GM19455 (cell line): Measurements from ENCODE around the gene HTRA3.

Source experiments
- ATAC-seq: cut with Tn5 transposase; IDR thresholded peaks from one replicate; pipeline ENCODE4 v1.9.1; 2021; ENCODE audit not compliant: unreplicated experiment

Gene HTRA3

DNA sequence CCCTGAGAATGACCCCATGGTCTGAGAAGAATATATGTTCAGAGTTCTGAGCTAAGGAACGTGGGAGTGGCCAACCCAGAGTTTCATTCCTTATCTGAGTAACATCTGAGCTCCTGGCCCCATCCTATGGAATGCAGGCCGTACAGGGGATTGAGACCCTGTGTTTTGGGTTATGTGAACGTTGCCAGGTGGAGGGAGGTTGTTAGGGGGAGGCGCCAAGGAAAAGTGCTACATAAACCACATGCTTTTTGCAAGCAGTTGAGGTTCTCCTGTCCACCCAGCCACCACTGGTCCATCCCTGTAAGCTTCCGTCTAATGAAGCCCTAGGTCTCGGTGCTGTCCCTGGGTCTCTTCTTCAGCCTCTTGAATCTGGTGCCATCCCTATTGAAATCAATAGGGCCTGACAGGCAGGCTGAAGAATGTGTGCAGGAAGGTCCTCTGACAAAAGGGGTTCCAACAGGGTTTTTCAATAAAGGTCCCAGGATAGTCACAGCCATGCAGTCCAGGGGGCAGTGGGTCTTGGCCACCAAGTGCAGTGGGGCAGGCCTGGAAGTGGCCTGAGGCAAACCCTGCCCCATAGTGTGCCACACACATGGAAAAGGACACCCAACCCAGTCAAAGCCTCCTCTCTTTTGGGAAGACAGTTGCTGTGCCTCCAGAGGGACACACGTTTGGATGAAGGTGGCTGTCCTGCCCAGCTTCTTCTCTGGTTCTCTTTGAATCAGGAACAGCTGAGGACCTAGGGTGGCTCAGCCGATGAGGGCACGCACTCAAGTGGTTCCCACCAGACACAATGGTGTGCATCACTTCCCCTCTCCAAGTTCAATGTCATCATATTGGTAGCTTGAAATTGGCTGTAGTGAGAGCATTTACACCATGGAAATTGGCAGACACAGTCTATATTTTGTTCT is 53.5 kb downstream of the HTRA3 start:
- no peak for ATAC-seq

DNA sequence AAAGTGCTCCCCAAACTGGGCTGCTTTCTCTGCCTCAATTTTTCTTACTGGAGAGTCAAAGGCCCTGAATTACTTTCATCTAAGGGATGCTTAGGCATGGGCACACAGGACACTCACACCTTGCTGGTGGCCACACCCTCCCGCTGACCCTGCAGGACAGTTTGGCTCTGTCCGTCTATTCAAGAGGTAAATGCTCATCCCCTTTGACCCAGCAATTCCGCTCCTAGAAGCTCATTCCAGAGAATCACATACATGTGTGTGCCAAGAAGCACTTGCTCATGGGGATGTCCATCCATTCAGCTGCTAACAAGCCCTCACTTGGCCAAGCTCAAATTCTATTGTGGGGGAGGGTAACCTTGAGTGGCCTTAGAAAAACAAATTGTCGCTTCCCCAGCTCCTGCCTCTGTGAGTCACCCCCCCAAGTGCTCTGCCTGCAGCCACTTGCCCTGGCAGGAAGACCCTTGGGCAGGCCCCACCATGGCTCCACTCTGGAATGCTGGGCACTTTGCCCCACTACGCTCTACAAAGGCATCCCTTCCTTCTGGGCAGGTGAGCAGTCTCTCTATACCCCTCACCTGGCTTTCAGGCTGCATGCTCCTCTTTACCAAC is 54.5 kb downstream of the HTRA3 start:
- ATAC-seq: no peak

DNA sequence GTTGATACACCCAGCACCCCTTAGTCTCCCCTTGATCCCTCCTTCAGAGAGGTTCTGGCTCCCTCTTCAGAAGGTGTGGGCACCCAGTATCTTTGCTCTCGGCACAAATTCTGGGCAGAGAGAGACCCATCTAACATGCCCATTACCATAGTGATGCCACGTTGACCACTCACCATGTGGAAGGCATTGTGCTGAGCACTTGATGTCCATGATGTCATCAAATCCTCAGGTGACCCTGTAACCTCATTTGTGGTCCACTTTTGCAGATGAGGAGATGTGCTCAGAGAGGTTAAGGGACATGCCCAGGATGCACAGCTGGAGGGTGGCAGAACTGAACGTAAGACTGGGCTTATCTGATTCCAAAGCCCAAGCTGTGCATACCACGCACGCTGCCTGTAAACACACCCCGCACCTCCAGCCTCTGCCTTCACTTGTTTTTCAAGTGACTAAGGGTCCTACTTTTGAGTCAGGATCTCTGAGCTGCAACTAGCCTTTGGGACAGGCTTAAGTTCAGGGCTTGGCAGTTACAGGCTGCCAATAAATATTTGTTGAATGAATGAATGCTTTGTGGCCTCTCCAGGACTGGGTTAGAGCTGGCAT is 55.2 kb downstream of the HTRA3 start:
- ATAC-seq: no peak

DNA sequence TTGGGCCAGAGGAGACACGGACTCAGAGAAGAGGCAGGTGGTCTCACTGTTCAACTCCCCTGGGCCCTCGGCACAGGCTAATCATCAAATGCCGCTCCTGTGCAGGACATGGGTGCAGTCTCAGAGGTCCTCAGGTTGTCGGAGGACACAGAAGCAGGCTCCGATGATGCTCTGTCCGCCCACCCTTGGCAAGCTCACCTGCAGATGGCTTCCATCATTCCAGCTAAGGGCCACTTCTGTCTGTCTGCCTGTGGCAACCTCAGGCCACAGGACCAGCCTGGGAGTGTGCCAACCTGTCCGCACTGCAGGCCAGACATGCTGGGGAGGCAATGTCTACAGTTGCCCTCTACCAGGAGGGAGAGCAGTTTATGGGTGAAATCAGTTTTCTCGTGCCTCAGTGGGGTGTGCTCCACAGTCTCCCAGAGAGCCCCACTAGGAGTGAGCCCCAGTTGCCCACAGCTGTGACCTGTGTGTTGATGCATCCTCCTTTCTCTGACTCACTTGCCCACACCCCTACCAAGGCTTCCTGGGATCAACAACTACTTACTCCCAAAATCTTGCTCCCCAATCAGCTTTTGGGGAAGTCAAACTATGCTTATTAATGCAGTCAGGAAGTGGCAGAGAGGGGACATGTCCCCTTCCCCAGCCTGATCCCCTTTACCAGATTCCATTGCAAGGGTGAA is 55.9 kb downstream of the HTRA3 start:
- ATAC-seq: no peak

DNA sequence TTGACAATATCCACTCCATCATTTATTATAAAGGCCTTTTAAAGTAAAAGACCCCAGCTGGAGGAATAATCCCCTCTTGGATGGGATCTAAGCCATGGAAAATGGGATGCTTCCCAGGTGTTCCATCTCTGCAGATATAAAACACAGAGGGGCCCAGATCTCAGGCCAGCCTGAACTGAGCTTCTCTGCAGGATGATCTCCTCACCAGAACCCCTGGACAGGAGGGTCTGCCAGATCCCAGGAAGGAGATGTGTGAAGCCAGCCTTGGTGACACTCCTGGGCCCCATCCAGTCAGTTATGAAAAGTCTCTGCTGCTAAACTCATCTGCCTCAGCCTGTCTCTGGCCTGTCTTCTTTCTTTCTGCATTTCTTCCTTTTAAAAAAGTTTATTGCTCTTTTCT is 56.7 kb downstream of the HTRA3 start:
- ATAC-seq: no peak

DNA sequence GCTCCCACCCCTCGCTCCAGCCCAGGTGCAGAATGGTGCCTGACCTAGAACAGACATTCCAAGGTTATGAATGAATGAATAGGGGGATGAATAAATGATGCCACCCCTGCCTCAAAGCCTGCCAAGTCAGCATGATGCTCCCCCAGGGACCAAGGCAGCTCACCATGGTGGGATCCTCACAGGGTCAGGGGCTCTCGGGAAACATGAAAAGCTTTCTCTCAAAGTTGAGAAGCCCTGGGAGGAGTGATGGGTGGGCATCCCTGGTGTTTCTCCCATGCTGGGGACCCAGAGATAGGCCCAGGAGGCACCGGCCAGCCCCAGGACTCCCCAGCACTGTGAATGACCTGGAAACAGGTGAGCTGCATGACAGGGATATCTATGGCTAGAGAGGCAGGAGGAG is 58.9 kb downstream of the HTRA3 start:
- ATAC-seq: no peak

DNA sequence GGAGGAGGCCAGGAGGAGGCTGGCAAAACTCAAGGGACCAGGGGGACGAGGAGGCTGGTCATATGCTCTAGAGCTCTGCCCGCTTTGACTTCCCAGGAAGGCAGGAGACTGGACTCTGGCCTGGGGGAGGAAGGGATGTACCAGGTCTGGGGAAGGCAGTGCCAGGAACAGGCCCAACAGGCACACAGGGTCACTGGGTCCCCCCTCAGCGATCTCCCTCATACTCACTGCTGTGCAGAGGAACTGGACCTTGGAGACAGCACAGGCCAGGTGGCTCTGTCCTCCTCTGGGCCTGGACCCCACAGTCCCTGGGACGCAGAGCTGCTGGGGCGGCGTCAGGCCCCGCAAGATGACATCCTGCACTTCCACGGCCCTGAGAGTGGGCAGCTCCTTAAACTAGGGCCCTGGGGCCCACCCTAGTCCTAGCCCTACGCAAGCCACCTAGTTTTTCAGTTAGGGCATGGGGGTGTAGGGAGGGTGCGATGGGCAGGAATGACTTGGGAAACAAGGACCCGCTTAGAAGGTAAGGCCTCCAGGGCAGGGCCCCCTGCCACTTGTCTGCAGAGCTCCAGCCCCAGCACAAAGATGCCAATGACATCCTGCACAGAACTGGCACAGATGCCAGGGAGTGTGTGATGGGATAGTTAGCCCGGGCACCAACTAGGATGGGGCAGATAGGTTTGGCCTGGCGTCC is 59.5 kb downstream of the HTRA3 start:
- no peak for ATAC-seq

DNA sequence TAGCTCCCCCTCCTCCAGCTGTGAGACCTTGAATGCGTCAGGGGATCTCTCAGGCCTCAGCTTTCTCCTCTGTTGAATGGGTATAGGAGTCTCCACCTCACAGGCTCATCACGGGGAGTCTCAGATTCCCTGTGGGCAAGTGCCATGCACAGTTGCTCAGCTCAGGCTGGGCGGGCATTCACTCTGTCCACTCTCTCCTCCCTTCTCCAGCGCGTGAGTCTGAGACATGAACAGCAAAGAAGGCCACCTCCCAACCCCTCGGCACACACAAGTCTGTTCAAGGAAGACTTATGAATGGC is 60.0 kb downstream of the HTRA3 start:
- ATAC-seq: no peak

DNA sequence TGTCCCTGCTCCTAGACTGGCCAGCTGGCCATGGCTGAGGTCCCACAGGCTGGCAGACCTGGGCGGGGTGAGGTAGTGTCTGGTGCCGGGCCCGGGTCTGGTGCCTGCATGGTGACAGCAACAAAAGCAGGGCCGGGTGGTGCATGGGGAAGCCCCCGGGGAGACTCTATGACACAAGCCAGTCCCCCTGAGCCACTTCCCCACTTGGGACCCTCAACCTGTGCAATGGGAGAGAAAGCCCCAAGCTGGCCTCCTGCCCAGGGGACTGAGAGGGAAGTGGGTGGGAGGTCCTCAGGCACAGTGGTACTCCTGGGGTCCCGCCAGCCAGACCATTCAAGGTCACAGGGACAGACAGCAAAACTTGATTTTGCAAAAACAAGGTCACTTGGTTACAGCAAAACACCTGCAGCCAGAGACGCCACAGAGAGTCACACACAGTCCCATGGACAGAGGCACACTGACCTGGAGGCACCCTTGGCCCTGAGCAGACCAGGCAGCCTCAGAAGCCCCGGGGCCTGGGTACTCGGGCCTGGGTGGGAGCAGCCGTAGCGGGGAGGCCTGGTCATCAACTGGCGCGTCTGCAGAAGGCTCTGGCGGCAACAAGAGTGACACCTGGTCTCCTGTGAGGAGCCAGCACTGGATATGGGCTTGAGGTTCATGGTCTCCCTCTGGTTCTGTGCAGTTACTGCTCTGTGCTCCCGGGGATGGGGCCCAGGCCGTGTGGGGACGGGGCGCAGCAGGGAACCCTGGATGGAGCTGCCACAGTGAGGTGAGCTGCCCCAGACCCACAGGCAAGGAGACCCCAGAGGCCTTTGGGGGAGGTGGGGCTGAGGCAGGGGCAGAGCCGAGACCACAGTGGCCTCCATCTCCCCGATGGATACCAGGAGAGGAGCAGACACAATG is 60.6 kb downstream of the HTRA3 start:
- ATAC-seq: no peak

DNA sequence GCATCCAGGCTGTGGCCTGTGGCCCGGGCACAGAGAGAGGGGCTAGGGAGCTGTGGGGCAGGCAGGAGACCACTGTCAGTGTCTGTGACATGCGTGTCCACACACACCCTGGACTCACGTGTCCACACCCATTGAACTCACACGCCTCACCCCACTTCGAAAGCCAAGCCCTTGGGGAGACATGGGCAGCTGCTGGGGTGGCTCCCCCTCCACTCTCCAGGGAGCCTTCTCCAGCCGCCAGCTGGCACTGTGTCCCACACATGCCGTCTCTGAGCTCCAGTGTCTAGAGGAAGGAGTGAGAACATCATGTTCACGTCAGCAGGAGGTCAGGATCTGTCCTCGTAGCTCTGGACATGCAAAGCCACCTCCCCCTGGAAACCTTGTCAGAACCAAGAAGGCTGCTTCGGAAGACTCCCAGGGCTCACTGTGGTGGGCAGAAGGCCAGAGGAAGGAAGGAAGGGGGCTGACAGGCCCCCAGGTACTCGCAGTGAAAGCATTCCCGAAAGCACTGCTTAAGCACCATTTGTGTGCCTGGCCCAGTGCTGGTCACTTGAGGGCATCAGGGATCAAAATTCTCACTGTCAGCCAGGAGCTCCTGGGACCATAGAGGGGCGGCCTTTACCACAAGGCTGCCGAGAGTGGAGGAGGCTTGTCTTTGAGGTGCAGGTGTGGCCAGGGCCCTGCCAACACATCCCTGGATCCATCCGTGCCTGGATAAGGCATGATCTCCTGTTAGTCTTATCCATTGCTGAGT is 61.4 kb downstream of the HTRA3 start:
- no peak for ATAC-seq

DNA sequence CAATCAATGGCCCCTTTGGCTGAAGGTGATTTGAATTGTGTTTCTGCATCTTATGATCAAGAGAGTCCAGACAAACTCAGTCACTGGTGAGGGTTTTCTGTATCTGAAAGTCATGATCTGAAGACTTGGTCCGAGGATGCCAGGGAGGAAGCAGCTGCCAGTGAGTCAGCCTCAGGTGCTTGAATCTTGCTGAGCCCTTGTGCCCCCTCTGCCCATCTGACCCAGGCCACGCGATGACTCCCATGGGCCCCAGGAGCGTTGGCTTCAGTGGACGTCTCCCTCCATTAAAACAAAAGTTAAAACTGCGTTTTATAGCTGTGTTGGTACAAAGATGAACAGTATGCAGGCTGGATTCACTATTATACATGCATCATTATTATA is 62.0 kb downstream of the HTRA3 start:
- no peak for ATAC-seq

DNA sequence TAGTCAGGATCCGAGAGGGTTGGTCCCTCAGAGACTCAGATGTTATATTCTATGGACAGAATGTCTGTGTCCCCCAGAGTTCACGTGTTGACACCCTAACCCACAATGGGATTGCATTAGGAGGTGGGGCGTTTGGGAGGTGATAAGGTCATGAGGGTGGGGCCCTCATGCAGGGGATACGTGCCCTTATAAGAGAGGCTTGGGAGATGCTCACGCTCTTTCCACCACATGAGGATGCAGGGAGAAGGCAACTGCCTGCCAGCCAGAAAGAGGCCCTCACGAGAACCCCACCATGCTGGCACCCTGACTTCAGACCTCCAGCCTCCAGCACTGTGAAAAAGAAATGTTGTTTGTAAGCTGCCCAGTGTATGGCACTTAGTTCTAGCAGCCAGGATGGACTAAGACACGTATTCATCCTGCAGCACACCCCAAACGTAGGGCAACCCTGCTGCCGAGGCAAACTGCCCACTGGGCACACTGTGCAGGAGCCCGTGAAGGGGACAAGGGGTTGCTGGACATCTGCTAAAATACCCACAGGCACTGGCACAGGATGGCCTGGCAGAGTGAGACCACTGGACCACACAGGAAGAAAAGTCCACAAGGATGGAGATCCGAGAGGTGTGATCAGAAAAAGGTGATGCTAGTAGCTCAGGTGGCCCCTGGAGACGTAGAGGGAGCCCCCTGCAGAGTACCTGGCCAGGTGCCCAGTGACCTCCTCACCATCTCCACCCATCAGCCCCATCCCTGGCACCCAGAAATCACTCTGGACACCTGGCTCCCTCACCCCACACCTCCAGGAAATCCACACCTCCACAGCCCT is 62.7 kb downstream of the HTRA3 start:
- ATAC-seq: no peak

DNA sequence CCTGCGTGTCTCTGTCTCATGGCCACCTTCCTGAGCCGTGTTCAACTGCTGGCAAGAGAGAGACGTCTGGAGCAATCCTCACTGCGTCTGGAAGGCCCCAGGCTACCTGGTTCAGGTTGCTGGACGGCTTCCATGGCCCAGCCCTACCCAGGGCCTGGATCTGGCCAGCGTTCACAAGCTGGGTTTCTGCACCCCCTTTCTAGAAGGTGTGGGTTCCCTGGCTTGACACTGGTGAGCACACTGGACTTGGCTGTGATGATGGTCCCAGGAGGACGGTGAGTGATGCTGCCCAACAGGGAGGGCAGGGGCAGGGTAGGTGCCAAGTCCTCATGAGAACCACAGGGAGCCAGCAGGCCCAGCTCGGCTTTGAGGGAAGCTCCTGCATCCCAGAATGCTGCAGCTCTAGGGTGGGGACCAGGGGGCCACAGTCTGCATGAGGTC is 63.4 kb downstream of the HTRA3 start:
- no peak for ATAC-seq

DNA sequence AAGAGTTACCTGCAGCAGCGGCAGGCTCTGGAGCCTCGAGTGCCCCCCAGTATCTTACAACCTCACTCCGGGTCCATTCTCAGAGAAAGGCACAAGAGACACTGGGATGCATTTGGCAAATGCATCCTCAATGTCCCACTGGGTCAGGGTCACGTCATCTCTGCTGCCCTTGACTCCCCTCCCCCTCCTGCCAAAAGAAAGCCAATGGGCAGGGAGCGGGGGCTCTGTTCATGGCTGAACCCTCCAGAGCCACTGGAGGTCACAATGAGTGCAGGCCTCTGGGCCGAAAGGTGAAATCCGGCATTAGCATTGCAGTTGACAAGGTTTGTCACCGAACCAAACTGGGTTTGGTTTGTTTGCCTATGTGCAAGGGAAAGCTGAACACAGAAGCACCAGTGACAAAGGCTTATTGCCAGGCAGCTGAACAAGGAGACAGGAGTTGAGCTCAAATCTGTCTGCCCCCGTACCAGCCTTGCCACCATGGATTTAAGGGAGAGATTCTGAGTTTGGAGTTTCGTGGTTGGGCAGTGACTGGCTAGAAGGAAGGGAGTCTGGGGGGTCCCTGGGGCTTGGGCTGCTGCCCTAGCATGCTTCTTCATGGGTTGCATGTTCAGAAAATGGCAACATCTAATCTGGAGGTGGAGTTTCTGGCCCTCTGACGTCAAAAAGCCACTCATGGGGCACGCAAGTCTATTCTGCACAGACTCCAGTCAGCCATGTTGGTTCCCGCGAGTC is 64.3 kb downstream of the HTRA3 start:
- ATAC-seq: no peak

DNA sequence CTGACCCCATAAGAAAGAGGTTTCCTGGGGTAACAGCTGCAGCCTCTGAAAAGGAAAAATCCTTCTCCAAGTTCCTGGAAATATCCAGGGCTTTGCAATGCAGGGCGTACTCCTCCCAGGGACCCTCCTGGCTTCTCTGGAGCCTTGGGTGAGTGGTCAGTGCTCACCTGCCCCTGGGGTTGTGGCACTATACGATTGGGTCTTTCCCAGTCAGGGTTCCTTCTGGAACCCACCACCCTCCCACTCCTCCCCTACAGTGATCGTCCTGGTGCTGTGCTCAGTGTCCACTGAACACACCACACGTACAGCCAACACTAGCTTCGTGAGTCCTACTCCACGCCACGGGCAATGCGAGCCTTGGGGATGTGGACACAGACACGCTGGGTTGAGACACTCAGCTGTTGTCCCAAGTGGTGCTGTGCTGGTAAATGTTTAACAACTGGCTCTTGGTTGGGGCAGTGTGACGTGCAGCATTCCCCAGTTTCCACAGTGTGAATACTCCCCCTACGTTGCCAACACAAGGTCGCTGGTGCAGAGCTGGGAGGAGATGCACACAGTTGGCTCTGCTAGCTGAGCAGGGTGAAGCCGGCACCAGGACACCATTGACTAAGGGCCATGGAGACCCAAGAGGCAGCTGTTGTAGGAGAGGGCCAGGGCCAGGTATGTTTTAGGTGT is 65.4 kb downstream of the HTRA3 start:
- ATAC-seq: no peak

DNA sequence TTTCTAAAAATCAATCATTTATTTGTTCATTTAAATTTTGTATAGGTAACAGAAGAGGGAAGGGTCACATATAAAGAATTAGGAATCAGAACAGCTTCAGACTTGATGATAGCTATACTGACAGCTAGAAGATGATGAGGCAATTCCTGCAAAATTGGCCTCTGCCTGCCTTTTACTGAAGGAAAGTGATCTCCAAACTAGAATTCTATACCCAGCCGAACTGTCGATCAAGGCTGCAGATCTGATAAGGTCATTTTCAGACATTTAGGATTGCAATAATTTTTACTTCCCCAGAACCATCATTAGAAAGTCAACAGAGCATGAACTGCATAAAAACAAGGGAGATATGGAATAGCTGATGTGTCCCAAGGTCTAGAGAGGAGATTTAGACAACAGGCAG is 66.3 kb downstream of the HTRA3 start:
- ATAC-seq: no peak

DNA sequence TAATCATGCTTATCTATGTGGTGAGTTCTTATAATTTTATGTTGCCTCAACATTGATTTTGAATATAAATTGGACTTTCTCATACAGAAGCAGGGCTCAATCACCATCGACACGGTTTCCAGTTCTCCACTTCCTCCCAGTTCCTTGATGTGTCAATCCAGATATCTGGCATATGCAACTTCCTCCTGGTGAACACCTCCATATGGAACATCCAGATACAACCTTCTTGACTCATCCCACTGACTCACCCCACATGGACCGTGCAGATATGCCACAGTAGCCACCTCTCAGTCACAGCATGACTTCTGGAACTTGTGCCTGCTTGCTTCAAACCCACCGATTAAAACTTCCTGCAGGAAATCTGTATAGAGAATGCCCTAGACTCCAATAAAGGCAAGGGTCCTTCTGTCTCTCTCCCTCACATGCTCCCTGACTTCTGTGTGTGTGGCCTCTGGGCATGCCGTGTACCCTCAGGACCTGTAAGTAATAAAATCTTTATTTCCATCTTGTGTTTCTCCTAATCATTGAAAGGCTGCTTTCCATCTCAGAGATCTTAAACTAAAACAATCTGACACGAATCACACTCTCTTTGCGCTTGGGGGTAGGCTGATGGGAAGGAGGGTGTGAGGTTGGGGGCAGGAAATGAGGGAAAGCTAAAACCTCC is 67.0 kb downstream of the HTRA3 start:
- no peak for ATAC-seq
